ENCODE data around the gene ZC3H7A. TPM values are rescaled to one million over a fixed set of nuclear protein-coding genes. Genes with fewer than 3 reads are reported as not detected.

ZC3H7A gene
- total RNA-seq: 29.0 and 37.8 TPM in 2 replicates

DNA sequence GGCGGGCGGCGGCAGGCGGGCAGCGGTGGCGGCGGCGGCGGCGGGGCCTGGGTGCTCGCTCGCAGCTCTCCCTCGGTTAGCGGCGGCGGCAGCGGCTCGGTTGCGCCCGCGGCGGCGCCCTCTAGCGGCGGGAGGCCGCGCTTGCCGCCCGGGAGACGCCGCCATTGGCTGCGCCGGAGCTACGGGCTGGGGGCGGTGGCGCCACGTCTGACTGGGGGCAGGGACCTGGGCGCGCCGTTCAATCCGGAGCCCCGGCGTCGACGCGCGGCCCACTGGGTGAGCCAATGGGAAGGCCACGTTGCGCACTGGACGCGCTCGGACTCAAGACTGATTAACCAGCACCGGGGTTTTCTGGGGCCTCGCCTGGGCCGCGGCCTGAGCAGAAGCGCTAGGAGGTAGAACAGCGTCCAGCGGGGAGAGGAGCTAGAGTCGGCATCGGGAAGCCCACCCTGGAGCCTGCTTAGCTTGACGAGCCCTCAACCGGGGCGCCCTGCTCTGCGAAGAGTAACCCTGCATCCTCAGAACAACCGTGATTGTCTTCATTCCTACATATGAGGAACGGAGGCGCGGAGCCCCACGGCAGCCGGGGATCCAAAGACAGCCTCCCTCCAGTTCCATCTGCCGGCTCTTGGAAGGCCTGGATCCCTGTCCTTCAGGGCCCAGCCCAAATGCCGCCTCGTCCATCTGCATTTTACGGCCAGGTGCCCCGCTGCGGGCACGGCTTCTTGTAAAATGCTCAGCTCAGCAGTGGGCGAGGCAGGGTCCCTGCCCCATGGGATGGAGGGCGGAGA is at the start of gene ZC3H7A:
Gene ZC3H7A (minus strand): TSS at position 93 of the 791 bp plus-strand sequence. CDS start 14,904 bp downstream, outside the sequence.

DNA sequence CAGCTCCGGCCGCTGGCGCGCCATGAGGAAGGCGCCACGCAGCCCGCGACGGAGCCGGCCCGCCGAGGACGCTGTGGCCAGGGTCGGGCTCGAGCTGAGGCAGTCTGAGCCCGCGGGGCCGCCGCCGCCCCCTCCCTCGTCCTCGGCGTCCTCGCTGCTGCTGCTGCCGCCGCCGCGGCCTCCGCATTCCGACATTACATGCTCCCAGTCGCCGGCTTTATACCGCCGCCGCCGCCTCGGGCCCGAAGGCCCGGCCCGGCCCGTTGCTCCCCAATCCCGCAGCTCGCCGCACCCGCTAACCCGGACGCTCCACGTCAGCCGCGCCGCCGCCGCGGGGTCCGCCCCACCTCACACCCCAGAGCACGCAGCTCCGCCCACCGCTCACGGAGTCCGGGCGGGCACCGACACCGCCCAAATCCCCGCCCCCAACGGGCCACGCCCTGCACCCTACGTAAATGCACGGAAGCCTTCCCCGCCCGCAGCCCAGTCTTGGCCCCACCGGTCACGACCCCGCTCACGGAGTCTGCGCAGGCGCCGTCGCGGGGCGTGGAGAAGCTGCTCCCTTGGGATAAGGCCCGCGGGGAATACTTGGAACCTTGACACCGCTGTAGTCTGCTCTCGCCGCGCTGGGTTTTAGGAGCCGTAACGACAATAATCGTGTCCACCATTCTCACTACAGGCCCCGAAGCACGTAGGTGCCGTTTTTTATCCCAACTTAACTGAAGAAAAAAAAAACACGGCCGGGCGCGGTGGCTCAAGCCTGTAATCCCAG is 54.3 kb downstream of the ZC3H7A start, which contains the start of gene TXNDC11:
Gene TXNDC11 (minus strand): TSS at position 322 of the 772 bp plus-strand sequence. CDS start 127 bp downstream, at position 195.

Small RNA genes lying within 50 kb of the gene (small RNA-seq; reads per million reads assigned to genes)
- gene RF00017: not detected

Other genes starting within 250 kb of the ZC3H7A start
- 39.4 and 48.8 TPM in 2 replicates for gene LITAF, start 210.3 kb downstream of the ZC3H7A start, total RNA-seq
- 10.1 and 12.6 TPM in 2 replicates for gene SNN, start 128.8 kb downstream of the ZC3H7A start, total RNA-seq
- 34.2 and 36.3 TPM in 2 replicates for gene TXNDC11, start 54.4 kb downstream of the ZC3H7A start, total RNA-seq
- gene RSL1D1, start 54.3 kb upstream of the ZC3H7A start, total RNA-seq: 106 and 144 TPM in 2 replicates
- 71.3 and 83.1 TPM in 2 replicates for gene GSPT1, start 118.7 kb upstream of the ZC3H7A start, total RNA-seq
- 2.8 and 3.6 TPM in 2 replicates for gene NPIPB2, start 144.8 kb upstream of the ZC3H7A start, total RNA-seq
- gene TNFRSF17, start 168.0 kb upstream of the ZC3H7A start, total RNA-seq: not detected in 2 replicates
- gene SNX29, start 179.5 kb upstream of the ZC3H7A start, total RNA-seq: 61.6 and 76.1 TPM in 2 replicates